OCI-LY3 (cell line): Measurements from ENCODE around the gene DENND11.

Source experiments
- CTCF ChIP-seq: fragments of 200-600, 300-600 bp; sonication (generic); IDR thresholded peaks from 2 replicates; pipeline ENCODE4 v1.5.1; 2014; ENCODE audit warnings: antibody characterized with exemption, low read length, low read depth
- EZH2phosphoT487 ChIP-seq: fragments of 200-600 bp; shearing (Covaris generic); IDR thresholded peaks from 2 replicates; pipeline ENCODE4 v1.6.1; 2018; ENCODE audit warnings: antibody characterized with exemption, mixed run types, low read depth

- TF ChIP-seq CTCF (no peak), EZH2phosphoT487 (no peak)
Measured at GRCh38 chr7:141715794-141716689, 14.1 kb upstream of the DENND11 start.
